Epithelial cell of esophagus (primary cell): ENCODE results near the gene PRCC.

Experiments used
- DNase-seq: peaks from one replicate; pipeline ENCODE4 v3.0.0; 2010; ENCODE audit warnings: low read depth
- H3K4me3 ChIP-seq: 2 replicates; pipeline ENCODE4 v1.5.1; 2011; ENCODE audit warnings: mild to moderate bottlenecking, low read length, control low read depth
- CTCF ChIP-seq: IDR thresholded peaks from 2 replicates; pipeline ENCODE4 v1.5.1; 2011; ENCODE audit warnings: low read depth, mild to moderate bottlenecking, low read length, control low read depth, inconsistent platforms; ENCODE audit not compliant: insufficient read depth; ENCODE audit errors: missing control alignments

Gene PRCC

GRCh38 chr1:156806512-156807440 lies 39.4 kb downstream of the PRCC start:
- TF ChIP-seq CTCF = no peak
- no peak overlapping the region for H3K4me3 ChIP-seq
- DNase-seq = no peak

- no peak overlapping the region for H3K4me3 ChIP-seq
- DNase-seq = no peak
- no peak for TF ChIP-seq CTCF
These were observed 40.3 kb downstream of the PRCC start for GRCh38 chr1:156807627-156808026.

GRCh38 chr1:156808186-156809030 lies 41.1 kb downstream of the PRCC start:
- no peak for TF ChIP-seq CTCF
- no peak overlapping the region for H3K4me3 ChIP-seq
- DNase-seq = no peak

GRCh38 chr1:156809281-156809680 lies 41.9 kb downstream of the PRCC start:
- no peak for TF ChIP-seq CTCF
- no peak for DNase-seq
- no peak overlapping the region for H3K4me3 ChIP-seq

- DNase-seq = no peak
These were observed 42.5 kb downstream of the PRCC start for GRCh38 chr1:156809711-156810366.

More at GRCh38 chr1:156809711-156810366, 42.5 kb downstream of the PRCC start:
- no peak for TF ChIP-seq CTCF
- H3K4me3 ChIP-seq = no peak overlapping the region
